HepG2 (cell line): ENCODE measurements around the gene DDC. TPM values are rescaled to one million over a fixed set of nuclear protein-coding genes. Genes with fewer than 3 reads are reported as not detected.
A peak's percentile ranks its signal among the peaks of the same experiment; 100 is the strongest.

ENCODE experiments used
- ARNT ChIP-seq: fragments of 450-650 bp; IDR thresholded peaks from 2 replicates; pipeline ENCODE4 v1.6.1; 2017
- KDM3A ChIP-seq: IDR thresholded peaks from 2 replicates; pipeline ENCODE4 v1.6.1; 2018; ENCODE audit warnings: low read depth, missing compliant biosample characterization
- LCORL ChIP-seq, 2 experiments: fragments of 450-650 bp in 1 of 2; sonication (generic) in 1 of 2; formaldehyde crosslinking in 1 of 2; IDR thresholded peaks; 2 replicates each; pipeline versions ENCODE4 v1.5.0 to v1.6.1; 2017 to 2020; ENCODE audit warnings: antibody characterized with exemption in 1 of 2, missing genetic modification reagents in 1 of 2
- MED1 ChIP-seq: sonication (generic); formaldehyde crosslinking; IDR thresholded peaks from 2 replicates; pipeline ENCODE4 v1.4.0; 2020; ENCODE audit warnings: missing genetic modification reagents
- MEIS2 ChIP-seq: sonication (generic); formaldehyde crosslinking; IDR thresholded peaks from 2 replicates; pipeline ENCODE4 v1.9.0; 2021; ENCODE audit warnings: mild to moderate bottlenecking, missing genetic modification reagents
- MIER2 ChIP-seq: IDR thresholded peaks from 2 replicates; pipeline ENCODE4 v1.6.1; 2016; ENCODE audit warnings: missing biosample characterization, missing genetic modification reagents
- MTA3 ChIP-seq: sonication (generic); formaldehyde crosslinking; IDR thresholded peaks from 2 replicates; pipeline ENCODE4 v1.4.0; 2020; ENCODE audit warnings: missing genetic modification reagents
- NFYC ChIP-seq: IDR thresholded peaks from 2 replicates; pipeline ENCODE4 v1.6.1; 2016; ENCODE audit warnings: missing genetic modification reagents, missing compliant biosample characterization
- PRPF4 ChIP-seq: fragments of 200-400 bp; formaldehyde crosslinking; IDR thresholded peaks from 2 replicates; pipeline ENCODE4 v1.6.1; 2016; ENCODE audit warnings: low read length, low read depth; ENCODE audit not compliant: poor library complexity, severe bottlenecking
- RAD21 ChIP-seq: fragments of 450-650 bp; formaldehyde crosslinking; IDR thresholded peaks from 2 replicates; pipeline ENCODE4 v1.5.0; 2020; ENCODE audit warnings: mild to moderate bottlenecking
- THAP7 ChIP-seq: sonication (generic); formaldehyde crosslinking; IDR thresholded peaks from 2 replicates; pipeline ENCODE4 v1.8.1; 2023; ENCODE audit warnings: mild to moderate bottlenecking, missing genetic modification reagents
- ZBTB38 ChIP-seq: sonication (generic); formaldehyde crosslinking; IDR thresholded peaks from 2 replicates; pipeline ENCODE4 v1.5.1; 2020; ENCODE audit warnings: mild to moderate bottlenecking, missing genetic modification reagents
- ZFP36L1 ChIP-seq: sonication (generic); formaldehyde crosslinking; IDR thresholded peaks from 2 replicates; pipeline ENCODE4 v1.8.0; 2022; ENCODE audit warnings: mild to moderate bottlenecking, missing genetic modification reagents, moderate library complexity
- ZNF138 ChIP-seq: sonication (generic); formaldehyde crosslinking; IDR thresholded peaks from 2 replicates; pipeline ENCODE4 v1.5.0; 2020; ENCODE audit warnings: mild to moderate bottlenecking, low read depth, missing genetic modification reagents
- ZNF446 ChIP-seq: sonication (generic); formaldehyde crosslinking; IDR thresholded peaks from 2 replicates; pipeline ENCODE4 v1.5.0; 2020; ENCODE audit warnings: mild to moderate bottlenecking, missing genetic modification reagents
- ZNF572 ChIP-seq: sonication (generic); formaldehyde crosslinking; IDR thresholded peaks from 2 replicates; pipeline ENCODE4 v1.5.1; 2020; ENCODE audit warnings: mild to moderate bottlenecking, missing genetic modification reagents
- ZNF580 ChIP-seq: IDR thresholded peaks from 2 replicates; pipeline ENCODE4 v1.6.1; 2016; ENCODE audit warnings: low read depth, borderline replicate concordance
- ZNF607 ChIP-seq: sonication (generic); formaldehyde crosslinking; IDR thresholded peaks from 2 replicates; pipeline ENCODE4 v1.5.1; 2020; ENCODE audit warnings: missing genetic modification reagents, mild to moderate bottlenecking, borderline replicate concordance
- ZNF687 ChIP-seq: sonication (generic); formaldehyde crosslinking; IDR thresholded peaks from 2 replicates; pipeline ENCODE4 v1.5.1; 2020; ENCODE audit warnings: mild to moderate bottlenecking, missing genetic modification reagents, moderate library complexity
- ZNF790 ChIP-seq: sonication (generic); formaldehyde crosslinking; IDR thresholded peaks from 2 replicates; pipeline ENCODE4 v1.8.0; 2022; ENCODE audit warnings: missing genetic modification reagents, mild to moderate bottlenecking, borderline replicate concordance
- ZNF878 ChIP-seq: sonication (generic); formaldehyde crosslinking; IDR thresholded peaks from 2 replicates; pipeline ENCODE4 v1.8.1; 2023; ENCODE audit warnings: mild to moderate bottlenecking, missing genetic modification reagents, moderate library complexity
- polyA plus RNA-seq, 8 experiments: library from polyadenylated mRNA; depleted of rRNA in 3 of 8; stranded (reverse) in 7 of 8; unstranded in 1 of 8; fragments of >200 nt; fragmentation: Illumina TruSeq in 4 of 8; extraction: Trizol in 4 of 8; gene quantifications; 2 replicates each; pipeline versions ENCODE4 v1.2.1 to v1.2.3, GENCODE V29; 2011 to 2016; ENCODE audit warnings: low read depth in 4 of 8, missing spikeins in 1 of 8, mixed read lengths in 1 of 8; ENCODE audit not compliant: insufficient read depth in 1 of 8
- total RNA-seq, 5 experiments: library from RNA; depleted of rRNA; stranded (reverse); fragments of >200 nt; fragmentation: Illumina TruSeq; extraction: Trizol; gene quantifications; 2 replicates each; pipeline ENCODE4 v1.2.3, GENCODE V29; 2016; ENCODE audit warnings: low read depth in 1 of 5
- TF ChIP-seq, protein P1 (sequence below): IDR thresholded peaks from 2 replicates; pipeline ENCODE4 v1.6.1; 2018; ENCODE audit warnings: missing genetic modification reagents
- TF ChIP-seq, protein P2 (sequence below): sonication (generic); formaldehyde crosslinking; IDR thresholded peaks from 2 replicates; pipeline ENCODE4 v1.4.0; 2020; ENCODE audit warnings: missing genetic modification reagents, borderline replicate concordance

Gene DDC
- total and polyA plus RNA-seq, 2 of the 13 experiments (the other 11 are each of a cell fraction or from before 2014, with no cell fraction given), result 11.7 to 93.3 TPM

DNA sequence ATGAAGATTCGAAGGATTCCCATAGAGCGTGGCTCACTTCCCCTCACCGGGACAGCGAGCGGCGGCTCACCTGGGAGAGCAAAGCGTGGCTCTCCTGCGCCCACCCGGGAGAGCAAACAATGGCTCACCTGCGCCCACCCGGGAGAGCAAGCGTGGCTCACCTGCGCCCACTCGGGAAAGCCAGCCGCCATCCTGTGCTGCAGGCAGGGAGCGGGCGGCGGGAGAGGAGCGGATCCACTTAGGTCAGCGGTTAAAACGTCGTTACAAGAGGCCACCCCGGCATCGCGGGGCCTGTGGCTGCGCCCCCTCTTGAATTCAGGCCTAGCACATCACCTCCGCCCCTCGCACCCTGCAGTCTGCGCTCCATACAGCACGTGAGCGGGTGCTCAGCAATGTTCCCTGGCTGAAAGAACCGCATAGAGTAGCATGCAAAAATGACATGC, 114.6 kb downstream of the DDC start (continued):
- no peak for TF ChIP-seq ZNF878 (CRISPR knock-in tag)
- TF ChIP-seq NFYC (CRISPR knock-in tag), result no peak
- TF ChIP-seq ZNF687 (CRISPR knock-in tag), result peak; percentile 78
- TF ChIP-seq ZNF790 (CRISPR knock-in tag), result no peak
- no peak for TF ChIP-seq RAD21 (CRISPR knock-in tag)
- peak; percentile 14; the same call in 1 of the 2 replicates for TF ChIP-seq ZNF607 (CRISPR knock-in tag)
- peak; percentile 97 for TF ChIP-seq ZBTB38 (CRISPR knock-in tag)
- TF ChIP-seq, protein P1, sequence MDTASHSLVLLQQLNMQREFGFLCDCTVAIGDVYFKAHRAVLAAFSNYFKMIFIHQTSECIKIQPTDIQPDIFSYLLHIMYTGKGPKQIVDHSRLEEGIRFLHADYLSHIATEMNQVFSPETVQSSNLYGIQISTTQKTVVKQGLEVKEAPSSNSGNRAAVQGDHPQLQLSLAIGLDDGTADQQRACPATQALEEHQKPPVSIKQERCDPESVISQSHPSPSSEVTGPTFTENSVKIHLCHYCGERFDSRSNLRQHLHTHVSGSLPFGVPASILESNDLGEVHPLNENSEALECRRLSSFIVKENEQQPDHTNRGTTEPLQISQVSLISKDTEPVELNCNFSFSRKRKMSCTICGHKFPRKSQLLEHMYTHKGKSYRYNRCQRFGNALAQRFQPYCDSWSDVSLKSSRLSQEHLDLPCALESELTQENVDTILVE, result peak; percentile 2; the same call in 1 of the 2 replicates
- TF ChIP-seq PRPF4, result peak; percentile 57
- TF ChIP-seq, protein P2, sequence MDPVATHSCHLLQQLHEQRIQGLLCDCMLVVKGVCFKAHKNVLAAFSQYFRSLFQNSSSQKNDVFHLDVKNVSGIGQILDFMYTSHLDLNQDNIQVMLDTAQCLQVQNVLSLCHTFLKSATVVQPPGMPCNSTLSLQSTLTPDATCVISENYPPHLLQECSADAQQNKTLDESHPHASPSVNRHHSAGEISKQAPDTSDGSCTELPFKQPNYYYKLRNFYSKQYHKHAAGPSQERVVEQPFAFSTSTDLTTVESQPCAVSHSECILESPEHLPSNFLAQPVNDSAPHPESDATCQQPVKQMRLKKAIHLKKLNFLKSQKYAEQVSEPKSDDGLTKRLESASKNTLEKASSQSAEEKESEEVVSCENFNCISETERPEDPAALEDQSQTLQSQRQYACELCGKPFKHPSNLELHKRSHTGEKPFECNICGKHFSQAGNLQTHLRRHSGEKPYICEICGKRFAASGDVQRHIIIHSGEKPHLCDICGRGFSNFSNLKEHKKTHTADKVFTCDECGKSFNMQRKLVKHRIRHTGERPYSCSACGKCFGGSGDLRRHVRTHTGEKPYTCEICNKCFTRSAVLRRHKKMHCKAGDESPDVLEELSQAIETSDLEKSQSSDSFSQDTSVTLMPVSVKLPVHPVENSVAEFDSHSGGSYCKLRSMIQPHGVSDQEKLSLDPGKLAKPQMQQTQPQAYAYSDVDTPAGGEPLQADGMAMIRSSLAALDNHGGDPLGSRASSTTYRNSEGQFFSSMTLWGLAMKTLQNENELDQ, result 0 out of 2 replicates have a peak, but pooled peaks have one; percentile 26
- TF ChIP-seq MED1 (CRISPR knock-in tag), result 0 out of 2 replicates have a peak, but pooled peaks have one; percentile 3
- 0 out of 2 replicates have a peak, but pooled peaks have one; percentile 12 for TF ChIP-seq KDM3A (CRISPR knock-in tag)
- no peak for TF ChIP-seq THAP7 (CRISPR knock-in tag)
- TF ChIP-seq ZNF572 (CRISPR knock-in tag), result 0 out of 2 replicates have a peak, but pooled peaks have one; percentile 51
- 0 out of 2 replicates have a peak, but pooled peaks have one; percentile 4 for TF ChIP-seq MEIS2 (CRISPR knock-in tag)
- TF ChIP-seq ZNF446, result 0 out of 2 replicates have a peak, but pooled peaks have one; percentile 34
- TF ChIP-seq ZNF138 (CRISPR knock-in tag), result peak; percentile 3; the same call in 1 of the 2 replicates
- no peak for TF ChIP-seq LCORL (IDR thresholded peaks at IDR 0.05)
- no peak for TF ChIP-seq LCORL (CRISPR knock-in tag; IDR thresholded peaks at IDR 0.05)
- TF ChIP-seq MTA3, result no peak
- peak; percentile 13; the same call in 1 of the 2 replicates for TF ChIP-seq ZFP36L1 (CRISPR knock-in tag)
- no peak for TF ChIP-seq ARNT
- no peak for TF ChIP-seq MIER2 (CRISPR knock-in tag)
- peak; percentile 10; the same call in 1 of the 2 replicates for TF ChIP-seq ZNF580 (CRISPR knock-in tag)
- TF ChIP-seq, all 625 proteins: peak for 36
